ENCODE data around the gene EFHC1.

Gene EFHC1

DNA sequence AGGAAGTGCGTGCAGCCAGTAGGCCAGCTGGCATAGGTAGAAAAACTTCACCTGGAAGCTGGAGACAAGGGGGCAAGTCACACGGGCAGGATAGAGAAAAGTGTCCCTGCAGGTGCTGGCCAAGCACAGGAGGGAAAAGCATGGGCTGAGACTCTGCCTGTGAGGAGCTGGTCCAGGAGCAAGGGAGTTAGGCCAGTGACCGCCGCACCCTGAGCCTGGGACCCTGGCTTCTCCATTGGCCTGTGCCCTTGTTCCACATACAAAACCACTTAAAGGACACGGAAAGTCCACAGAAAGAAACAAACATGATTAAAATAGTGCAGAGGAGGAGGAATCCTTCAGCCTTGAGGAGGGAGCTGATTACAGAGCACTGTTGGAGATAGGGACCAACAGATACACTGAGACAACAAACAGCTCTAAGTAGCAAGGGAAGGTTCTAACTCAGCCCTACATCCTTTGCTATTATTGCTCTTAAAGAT, 88.2 kb downstream of the EFHC1 start:
- no peak overlapping the region for H3K4me3 ChIP-seq (ENCODE audit: low read length)
- TF ChIP-seq ZNF274 (IDR thresholded peaks at IDR 0.05; ENCODE audit: low read depth, low read length) = no peak

DNA sequence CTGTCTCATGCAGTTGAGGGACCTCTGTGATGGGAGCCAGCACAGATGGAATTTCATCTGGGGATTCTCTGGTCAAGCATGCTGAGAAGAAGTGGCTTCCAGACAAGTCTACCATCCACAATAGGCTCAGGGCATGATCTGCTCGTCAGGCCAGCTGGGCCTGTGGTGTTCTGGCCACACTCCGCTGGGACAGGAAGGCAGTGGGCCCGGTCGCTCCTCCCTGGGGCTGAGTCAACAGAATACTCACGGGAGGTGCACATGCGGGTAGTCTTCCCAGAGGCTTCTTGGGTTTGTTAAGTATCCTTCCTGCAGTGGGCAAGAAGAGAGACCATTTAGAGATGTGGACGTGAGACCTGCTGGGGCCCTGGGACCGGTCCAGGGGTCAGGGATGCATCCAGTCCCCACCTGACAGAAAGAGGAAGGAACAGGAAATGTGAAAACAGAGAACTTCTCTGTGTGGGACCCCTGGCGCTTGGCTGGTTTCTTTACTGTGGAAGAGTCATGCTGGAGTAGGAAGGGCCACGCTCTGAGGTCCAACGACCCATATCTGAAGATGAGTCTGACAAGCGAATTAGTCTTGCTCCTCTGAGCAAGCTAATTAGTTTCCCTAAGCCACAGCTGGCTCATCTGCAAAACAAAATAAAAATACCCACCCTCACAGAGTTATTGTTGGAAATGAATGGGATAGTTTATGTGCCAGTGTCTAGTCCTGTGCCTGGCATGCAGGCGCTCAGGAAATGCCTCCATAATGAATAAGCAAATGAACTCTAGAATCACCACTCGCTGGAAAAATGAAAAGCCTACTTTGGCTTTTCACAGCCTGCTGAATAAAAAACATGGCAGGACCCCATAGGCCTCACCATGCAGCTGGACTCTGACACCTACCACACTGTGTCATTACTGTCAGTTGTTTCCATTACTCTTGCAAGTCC, 89.4 kb downstream of the EFHC1 start:
- no peak for TF ChIP-seq ZNF274 (IDR thresholded peaks at IDR 0.05; ENCODE audit: low read depth, low read length)
- no peak overlapping the region for H3K4me3 ChIP-seq (ENCODE audit: low read length)

DNA sequence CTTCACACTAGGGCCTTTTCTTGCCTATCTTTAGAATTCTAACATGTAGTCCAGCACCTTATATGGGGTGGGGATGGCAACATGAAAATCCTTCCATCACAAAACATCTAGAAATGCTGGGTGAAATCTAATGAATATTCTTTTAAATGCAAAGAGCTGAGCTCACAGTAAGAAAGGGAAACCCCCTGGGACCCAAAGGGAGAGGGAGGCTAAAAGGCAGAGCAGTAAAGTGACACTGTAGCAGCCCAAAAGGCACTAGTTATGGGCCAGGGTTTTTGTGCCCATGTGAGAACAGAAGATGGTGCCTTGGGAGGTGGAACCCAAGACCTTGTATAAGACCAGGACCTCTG, 90.0 kb downstream of the EFHC1 start:
- no peak overlapping the region for H3K4me3 ChIP-seq (ENCODE audit: low read length)
- no peak for TF ChIP-seq ZNF274 (IDR thresholded peaks at IDR 0.05; ENCODE audit: low read depth, low read length)

DNA sequence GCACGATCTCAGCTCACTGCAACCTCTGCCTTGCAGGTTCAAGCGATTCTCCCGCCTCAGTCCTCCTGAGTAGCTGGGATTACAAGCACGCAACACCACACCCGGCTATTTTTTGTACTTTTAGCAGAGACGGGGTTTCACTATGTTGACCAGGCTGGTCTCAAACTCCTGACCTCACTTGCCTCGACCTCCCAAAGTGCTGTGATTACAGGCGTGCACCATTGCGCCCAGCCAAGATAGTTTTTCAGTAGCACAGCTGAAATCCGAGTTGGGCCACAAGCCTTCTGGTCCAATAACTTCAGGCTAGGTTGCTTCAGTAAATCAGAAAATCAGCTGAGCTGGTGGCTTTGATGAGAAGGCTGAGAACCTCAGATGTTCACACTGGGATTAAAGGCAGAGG, 91.0 kb downstream of the EFHC1 start:
- TF ChIP-seq ZNF274 (IDR thresholded peaks at IDR 0.05; ENCODE audit: low read depth, low read length) = no peak
- H3K4me3 ChIP-seq (ENCODE audit: low read length) = no peak overlapping the region

DNA sequence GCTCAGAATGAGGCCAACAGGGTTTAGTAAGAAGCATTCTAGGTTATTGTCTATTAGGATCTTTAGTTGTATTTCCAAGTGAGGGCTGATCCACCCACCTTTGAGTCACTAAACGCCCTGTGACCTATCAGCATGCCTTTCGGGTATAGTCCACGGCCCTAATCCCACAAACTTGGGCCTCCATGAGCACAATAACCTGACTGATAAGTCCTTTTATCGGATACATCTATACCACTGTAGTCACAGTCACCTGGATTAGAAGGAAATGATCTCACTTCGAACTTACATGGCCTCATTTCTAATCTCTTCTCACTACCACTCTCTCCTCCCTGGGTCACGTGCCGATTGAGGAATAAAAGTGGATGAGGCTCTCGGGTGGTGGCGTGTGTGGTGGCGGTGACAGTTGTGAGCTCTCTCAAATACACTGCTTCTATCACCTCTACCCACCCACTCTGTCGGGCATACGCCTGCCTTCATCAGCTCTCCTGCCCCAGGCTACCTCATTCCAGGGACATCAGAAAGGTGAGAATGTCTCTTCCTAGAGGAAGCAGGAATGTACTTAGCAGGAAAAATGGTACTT, 91.5 kb downstream of the EFHC1 start:
- H3K4me3 ChIP-seq (ENCODE audit: low read length) = no peak overlapping the region
- TF ChIP-seq ZNF274 (IDR thresholded peaks at IDR 0.05; ENCODE audit: low read depth, low read length) = no peak

DNA sequence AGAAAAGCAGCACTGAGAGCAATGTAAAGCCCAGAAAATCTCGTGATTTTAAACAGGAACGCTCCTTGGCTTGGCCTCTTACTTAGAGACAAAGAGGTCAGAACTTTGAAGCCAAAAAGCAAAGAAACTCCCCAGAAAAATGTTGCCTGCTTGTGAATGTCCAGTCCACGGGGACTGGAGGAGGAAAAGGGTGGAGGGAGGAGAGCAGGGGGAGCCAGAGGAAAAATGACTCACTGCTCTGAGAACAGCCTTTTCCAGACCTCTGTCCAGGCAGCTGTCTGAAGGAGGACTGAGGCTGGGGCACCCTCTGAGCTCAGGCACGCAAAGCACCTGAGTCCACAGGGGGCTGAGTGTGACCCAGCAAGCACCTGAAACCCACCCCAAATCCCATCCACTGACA, 92.1 kb downstream of the EFHC1 start:
- no peak for TF ChIP-seq ZNF274 (IDR thresholded peaks at IDR 0.05; ENCODE audit: low read depth, low read length)
- no peak overlapping the region for H3K4me3 ChIP-seq (ENCODE audit: low read length)

DNA sequence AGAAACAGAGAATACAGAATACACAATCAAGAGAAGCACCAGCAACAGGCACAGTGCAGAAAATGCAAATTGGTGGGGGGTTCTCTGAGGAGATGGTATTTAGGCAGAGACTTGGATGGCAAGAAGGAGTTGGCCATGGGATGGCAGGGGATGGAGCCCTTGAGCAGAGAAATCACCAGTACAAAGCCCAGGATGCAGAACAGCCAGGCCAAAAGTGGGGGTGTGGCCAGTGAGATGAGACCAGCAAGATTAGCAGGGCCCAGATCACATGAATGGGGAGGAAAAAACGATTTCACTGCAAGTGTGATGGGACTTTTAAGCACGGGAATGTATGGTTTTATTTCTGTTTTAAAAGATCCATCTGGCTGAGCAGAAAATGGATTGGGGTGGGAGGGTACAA, 93.3 kb downstream of the EFHC1 start:
- H3K4me3 ChIP-seq (ENCODE audit: low read length) = no peak overlapping the region
- TF ChIP-seq ZNF274 (IDR thresholded peaks at IDR 0.05; ENCODE audit: low read depth, low read length) = no peak

DNA sequence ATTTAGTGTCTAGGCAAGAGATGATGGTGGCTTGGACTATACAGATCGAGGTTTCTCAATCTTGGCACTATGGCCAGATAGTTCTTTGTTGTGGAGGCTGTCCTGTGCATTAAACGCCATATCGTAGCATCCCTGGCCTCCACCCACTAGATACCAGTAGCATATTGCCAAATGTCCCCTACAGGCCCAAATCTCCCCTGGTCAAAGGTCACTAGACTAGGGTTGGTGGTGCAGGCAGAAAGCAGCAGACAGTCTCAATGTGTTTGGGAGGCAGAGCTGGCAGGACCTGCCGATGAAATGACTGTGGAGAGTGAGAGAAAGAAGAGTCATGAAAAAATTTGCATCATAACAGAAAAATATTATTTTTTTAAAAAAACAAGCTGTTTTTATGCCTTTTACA, 93.8 kb downstream of the EFHC1 start:
- no peak for TF ChIP-seq ZNF274 (IDR thresholded peaks at IDR 0.05; ENCODE audit: low read depth, low read length)
- no peak overlapping the region for H3K4me3 ChIP-seq (ENCODE audit: low read length)

DNA sequence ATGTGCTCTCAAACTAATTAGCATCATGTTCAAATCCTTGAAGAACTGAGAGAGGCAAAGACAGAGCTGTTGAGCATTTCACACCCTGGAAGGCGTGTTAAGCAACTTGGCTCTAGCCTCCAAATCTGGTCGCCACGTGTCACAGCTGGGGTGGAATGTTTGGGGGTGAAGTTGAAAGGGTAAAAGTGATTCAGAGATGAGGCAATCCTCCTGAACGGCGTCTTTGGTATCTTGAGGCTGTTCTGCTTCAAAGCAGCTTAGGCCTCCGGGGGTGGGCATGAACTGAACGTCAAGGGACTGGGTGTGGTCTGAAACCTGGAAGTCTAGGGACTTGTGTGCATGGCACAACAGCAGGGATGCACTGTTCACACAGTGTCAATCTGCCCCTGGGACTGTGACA, 94.4 kb downstream of the EFHC1 start:
- TF ChIP-seq ZNF274 (IDR thresholded peaks at IDR 0.05; ENCODE audit: low read depth, low read length) = no peak
- no peak overlapping the region for H3K4me3 ChIP-seq (ENCODE audit: low read length)

DNA sequence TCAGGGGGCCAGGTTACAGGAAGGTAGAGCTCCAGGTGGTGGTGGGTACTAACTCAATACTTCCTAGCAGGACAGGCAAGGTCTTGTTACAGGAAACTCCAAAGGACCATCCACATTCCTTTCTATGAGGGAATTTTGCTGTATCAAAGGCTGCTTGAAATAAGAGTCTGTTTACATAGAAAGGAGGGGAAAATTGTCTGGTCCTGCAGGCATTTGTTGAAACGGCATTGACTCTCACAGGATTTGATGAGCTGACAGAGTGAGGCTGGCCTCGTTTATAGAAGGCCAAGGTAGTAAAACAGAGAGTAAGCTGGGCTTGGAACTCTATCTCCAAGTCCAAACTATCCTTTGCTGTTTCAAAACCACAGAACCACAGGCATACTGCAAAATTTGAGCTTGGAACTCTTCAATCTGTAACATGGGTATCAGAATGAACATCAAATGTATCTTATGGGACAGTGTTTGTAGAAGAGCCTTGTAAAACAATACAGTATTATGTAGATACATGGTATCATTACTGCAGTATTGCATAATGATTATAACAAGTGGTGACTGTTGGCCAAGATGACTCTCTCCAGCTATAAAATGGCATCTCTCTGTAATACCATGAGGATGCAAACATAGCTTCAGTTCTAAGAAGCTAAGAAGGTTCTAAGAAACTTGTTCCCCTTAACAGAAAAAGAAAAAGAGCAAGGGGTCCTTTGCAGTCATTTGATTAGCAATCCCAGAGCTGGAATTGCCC, 95.2 kb downstream of the EFHC1 start:
- no peak overlapping the region for H3K4me3 ChIP-seq (ENCODE audit: low read length)
- no peak for TF ChIP-seq ZNF274 (IDR thresholded peaks at IDR 0.05; ENCODE audit: low read depth, low read length)

DNA sequence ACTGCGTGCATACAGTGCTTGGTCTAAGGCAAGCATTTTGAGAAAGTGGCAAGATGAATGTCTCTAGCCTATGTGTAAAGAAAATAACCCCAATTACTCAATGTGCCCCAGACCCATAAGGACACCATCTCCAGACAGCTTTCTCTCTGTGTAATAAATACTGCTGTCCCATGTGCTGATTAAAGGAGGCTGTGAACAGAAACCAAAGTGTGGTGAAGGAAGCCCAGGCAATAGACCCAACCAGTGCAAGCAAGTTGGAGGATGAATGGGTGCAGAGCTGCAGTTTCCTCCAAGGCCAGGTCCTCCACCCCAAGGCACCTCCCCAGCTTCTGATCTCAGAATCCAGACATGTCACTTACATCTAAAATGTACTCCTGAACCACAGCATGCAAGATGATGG, 96.1 kb downstream of the EFHC1 start:
- no peak overlapping the region for H3K4me3 ChIP-seq (ENCODE audit: low read length)
- TF ChIP-seq ZNF274 (IDR thresholded peaks at IDR 0.05; ENCODE audit: low read depth, low read length) = no peak

DNA sequence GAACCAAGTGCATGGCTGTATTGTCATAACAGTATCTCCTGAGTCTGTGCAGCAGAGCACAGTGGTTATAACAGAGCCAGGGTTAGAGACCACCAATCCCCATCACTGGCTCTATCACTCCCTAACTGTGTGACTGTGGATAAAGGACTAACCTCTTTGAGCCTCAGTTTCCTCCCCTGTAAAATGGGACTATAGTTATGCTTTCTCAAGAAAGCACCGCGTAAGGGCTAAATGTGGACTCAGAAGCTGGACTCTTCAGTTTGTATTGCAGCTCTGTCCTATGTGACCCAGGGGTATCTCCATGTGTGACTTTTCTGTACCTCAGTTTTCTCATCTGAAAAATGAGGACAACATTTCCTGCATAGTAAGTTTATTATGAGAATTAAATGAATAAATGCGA, 96.8 kb downstream of the EFHC1 start:
- H3K4me3 ChIP-seq (ENCODE audit: low read length) = no peak overlapping the region
- TF ChIP-seq ZNF274 (IDR thresholded peaks at IDR 0.05; ENCODE audit: low read depth, low read length) = no peak

DNA sequence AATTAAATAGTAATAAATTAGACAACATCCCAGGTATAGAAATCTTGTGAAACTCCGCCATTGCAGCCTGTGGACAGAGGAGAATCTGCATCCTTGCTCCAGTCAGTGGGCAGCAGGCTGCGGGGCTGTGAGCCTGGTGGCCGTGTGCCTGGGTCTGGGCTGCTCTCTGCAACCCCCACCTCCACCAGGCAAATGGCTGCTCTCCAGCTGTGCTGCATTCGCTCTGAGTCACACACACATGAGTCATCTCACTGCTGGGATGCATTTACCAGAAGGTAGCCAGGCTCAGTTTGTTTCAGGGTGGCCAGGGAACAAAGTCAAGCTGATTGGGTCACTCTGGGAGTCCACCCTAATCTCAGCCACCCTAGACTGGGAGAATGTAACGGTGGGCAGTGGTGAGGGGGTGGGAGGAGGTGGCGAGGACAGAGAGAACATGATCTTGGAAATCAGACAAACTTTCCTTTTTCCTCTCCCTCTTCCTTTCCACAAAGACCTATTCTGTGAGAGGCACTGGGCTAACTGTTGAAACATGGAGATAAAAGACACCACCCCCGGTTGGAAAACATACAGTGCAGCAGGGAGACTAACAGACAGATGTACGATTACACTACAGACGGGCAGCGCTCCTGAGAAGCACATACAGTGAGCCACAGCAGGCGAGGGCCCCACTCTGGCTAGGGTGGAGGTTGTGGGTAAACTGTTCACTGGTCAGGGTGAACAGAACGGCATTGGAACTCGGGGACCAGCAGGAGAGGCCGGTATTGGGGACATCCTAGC, 97.5 kb downstream of the EFHC1 start:
- no peak for TF ChIP-seq ZNF274 (IDR thresholded peaks at IDR 0.05; ENCODE audit: low read depth, low read length)
- no peak overlapping the region for H3K4me3 ChIP-seq (ENCODE audit: low read length)
